Fibroblast of the conjunctiva (primary cell): ENCODE data around the gene CFL1.
"Not testable (repeated sequence)": the region's sequence is repeated elsewhere in the genome, so short reads cannot be mapped to it uniquely, and the experiment has no call there.

ENCODE experiments used
- DNase-seq: peaks from one replicate; pipeline ENCODE4 v3.0.0-alpha.2; 2010; ENCODE audit warnings: low read depth

Gene CFL1

GRCh38 chr11:65857853-65858680 lies at the start of gene CFL1:
CFL1 (minus strand) TSS chr11:65858180; CDS start chr11:65858099, 81 bp downstream.
- peak; percentile 96 for DNase-seq

DNA sequence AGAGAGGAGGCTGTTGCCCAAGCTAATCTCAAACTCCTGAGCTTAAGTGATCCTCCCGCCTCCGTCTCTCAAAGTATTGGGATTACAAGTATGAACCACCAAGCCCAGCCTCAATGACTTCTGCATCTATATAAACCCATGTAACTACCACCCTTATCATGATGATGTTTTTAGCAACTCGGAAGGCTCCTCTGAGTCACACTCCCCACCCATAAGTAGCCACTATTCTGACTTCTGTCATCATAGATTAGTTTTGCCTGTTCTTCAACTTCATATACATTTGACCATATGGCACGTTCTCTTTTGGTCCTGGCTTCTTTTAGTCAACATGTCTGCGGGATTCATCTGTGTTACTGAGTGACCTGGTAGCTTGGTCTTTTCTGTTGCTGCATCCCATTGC lies 48.6 kb upstream of the CFL1 start:
- no peak for DNase-seq

GRCh38 chr11:65903715-65904114 lies 45.7 kb upstream of the CFL1 start:
- no peak for DNase-seq

DNA sequence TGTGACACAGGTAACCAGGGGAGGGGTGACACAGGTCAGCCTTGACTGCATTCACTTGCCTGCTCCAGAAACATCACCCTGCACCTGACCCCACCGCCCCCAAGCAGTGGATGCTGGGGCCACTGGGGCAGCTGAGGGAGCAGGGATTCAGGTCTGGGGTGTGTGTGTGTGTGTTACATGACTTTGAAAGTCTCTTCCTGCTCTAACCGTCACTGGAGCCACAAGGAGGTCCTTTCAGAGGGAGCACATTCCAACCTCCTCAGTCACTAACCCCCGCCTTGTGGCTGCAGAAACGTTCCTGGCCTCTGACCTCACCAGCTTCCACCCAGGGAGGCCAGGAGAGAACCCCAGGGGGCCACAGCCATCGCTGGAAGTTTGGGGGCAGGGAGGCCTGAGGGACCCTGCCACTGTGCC lies 45.1 kb upstream of the CFL1 start:
- DNase-seq = no peak

- no peak for DNase-seq
Observed at GRCh38 chr11:65900899-65901180, 42.9 kb upstream of the CFL1 start.

DNA sequence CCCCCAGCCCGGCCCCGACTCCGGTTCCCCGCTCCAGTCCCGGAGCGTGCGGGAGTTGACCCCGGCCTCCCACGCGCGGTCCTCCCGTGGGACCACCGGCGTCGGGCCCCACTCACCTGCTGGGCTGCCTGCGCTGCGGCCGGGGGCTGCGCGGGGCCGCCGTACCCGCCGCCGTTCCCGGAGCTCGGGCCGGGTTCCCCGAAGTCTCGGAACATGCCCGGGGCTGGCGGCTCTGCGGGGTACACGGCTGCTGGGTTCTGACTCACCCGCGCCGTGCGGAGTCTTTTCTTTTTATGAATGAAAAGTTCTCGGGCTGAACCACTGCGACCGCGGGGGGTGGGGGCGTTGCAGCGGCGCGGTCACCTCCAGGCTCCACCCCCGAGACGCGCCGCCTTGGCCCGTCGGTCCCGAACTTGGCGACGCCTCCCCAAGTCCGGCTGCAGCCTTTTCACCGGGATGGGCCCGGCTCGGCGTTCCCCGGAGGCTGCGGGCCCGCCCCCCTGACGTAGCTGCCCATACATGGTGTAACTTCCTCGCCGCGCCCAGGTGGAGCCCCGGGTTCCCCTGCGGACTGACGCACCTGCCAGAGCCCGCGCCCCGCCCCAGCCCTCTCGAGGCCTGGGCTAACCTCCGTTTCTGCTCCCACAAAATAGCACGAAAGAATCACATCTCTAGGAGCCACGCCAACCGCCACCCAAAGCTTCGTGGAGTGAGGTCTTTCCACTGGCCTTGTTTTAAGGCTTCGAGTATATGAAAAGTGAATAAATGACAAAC lies 42.3 kb upstream of the CFL1 start, which contains the start of gene FOSL1:
Gene FOSL1 (minus strand): TSS at position 264 of the 774 bp plus-strand sequence. CDS start 49 bp downstream, at position 215.
- peak; percentile 90 for DNase-seq

- DNase-seq = no peak
Observed at GRCh38 chr11:65899356-65900124, 41.6 kb upstream of the CFL1 start.

DNA sequence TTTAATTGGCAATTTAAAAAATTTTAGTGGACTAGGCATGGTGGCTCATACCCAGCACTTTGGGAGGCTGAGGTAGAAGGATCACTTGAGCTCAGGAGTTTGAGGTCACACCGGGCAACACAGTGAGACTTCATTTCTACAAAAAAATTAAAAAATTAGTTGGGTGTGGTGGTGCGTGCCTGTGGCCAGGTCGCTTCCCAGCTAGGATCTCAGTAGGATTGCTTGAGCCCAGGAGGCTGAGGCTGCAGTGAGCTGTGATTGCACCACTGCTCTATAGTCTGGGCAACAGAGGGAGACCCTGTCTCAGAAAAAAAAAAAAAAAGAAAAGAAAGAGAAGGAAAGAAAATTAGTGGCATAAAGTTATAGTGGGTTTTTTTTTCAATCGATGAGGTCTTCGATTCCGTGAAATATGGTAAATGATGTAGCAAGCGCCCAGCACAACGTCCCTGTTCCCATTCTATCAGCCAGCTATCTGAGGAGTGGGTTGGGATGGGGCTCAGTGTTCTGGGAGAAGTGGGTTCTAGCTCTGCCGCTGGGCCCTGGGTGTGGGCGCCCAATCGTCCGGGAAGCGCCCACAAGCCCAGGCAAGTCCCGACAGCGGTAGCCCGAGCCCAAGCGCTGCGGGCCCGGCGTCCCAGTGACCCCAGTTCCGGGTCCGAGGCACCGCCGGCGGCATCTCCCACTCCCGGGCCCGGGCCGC lies 40.8 kb upstream of the CFL1 start:
- DNase-seq = no peak

DNA sequence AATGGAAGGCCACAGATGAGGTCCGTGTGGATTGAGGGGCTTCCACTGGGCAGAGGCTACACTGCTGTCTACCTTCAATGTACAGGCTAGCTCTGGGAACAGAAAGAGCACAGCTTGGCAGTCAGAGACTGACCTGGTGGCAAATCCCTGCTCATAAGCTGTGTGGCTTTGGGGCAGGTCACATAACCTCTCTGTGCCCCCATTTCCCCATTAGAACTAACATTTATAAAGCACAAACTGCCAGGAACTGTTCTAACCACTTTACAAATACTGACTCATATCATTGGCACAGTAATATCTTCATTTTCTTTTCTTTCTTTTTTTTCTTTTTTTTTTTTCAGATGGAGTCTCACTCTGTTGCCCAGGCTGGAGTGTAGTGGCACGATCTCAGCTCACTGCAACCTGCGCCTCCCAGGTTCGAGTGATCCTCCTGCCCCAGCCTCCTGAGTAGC lies 39.1 kb upstream of the CFL1 start:
- DNase-seq = no peak

- no peak for DNase-seq
Observed at GRCh38 chr11:65896034-65896999, 38.3 kb upstream of the CFL1 start.

- no peak for DNase-seq
Observed at GRCh38 chr11:65895482-65895981, 37.6 kb upstream of the CFL1 start.

- DNase-seq = no peak
Observed at GRCh38 chr11:65894034-65894591, 36.1 kb upstream of the CFL1 start.

GRCh38 chr11:65892661-65893317 lies 34.8 kb upstream of the CFL1 start:
- DNase-seq = no peak

DNA sequence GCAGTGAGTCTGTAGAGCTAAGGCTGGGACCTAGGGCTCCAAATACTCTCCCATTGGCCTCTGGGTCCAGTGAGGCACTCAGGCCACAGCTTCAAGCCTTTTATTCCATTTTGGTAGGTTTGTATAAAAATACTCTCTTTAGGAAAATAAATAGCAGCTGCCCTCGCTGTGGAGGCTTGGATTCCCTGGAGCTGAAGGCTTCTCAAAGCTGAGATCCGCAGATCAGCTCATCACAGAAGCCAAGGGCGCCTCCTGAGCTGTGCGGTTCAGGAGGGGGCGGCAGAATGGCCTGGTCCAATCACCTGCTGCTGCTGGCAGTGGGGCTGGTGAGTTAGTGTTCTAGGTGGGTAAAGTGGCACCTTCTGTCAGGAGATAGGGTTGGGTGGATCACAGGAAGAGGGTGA lies 34.2 kb upstream of the CFL1 start:
- DNase-seq = not testable (repeated sequence)

- no peak for DNase-seq
Observed at GRCh38 chr11:65891219-65892136, 33.5 kb upstream of the CFL1 start.

GRCh38 chr11:65890324-65891218 lies 32.6 kb upstream of the CFL1 start, which contains the start of gene CCDC85B:
CCDC85B (plus strand) TSS chr11:65890673; CDS start chr11:65890784, 111 bp downstream.
- peak; percentile 93 for DNase-seq

GRCh38 chr11:65888163-65888814 lies 30.3 kb upstream of the CFL1 start, which contains the start of gene FIBP:
FIBP (minus strand) TSS chr11:65888471; CDS start chr11:65888418, 53 bp downstream.
- peak; percentile 95 for DNase-seq
